ENCODE results near the gene NEURL2. TPM values are rescaled to one million over a fixed set of nuclear protein-coding genes. Genes with fewer than 3 reads are reported as not detected.

NEURL2 gene
- polyA plus RNA-seq (2013): 0.97 and 1.2 TPM in 2 replicates

DNA sequence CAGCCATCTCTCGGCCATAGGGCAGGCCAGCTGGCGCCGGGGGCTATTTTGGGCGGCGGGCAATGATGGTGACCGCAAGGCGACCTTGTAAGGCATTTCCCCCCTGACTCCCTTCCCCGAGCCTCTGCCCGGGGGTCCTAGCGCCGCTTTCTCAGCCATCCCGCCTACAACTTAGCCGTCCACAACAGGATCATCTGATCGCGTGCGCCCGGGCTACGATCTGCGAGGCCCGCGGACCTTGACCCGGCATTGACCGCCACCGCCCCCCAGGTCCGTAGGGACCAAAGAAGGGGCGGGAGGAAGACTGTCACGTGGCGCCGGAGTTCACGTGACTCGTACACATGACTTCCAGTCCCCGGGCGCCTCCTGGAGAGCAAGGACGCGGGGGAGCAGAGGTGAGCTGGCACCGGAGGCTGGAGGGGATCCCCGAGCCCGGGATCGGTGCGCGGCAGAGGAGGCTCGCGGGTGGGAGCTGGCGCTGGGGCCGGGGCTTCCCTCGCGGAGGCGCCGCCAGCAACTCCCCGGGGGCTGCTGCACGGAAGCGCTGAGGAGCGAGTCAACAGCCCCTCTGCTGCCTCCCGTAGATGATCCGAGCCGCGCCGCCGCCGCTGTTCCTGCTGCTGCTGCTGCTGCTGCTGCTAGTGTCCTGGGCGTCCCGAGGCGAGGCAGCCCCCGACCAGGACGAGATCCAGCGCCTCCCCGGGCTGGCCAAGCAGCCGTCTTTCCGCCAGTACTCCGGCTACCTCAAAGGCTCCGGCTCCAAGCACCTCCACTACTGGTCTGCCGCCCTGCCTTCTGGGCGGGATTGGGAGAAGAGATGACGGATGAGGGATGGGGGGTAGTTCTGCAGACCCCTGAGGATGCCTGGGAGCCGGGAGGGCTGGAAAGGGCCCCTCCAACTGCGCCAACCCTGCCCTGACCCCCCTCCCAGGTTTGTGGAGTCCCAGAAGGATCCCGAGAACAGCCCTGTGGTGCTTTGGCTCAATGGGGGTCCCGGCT, at the start of gene NEURL2, which contains the start of gene CTSA:
TSS of gene NEURL2 (minus strand) at position 224 of the 999 bp plus-strand sequence. CDS start at position 7, 217 bp downstream.
TSS of gene CTSA (plus strand) at position 351 of the 999 bp plus-strand sequence. CDS start at position 585, 234 bp downstream.
- WGBS (ENCODE audit: extremely low coverage, insufficient coverage, insufficient read length): no CpG with 5 or more reads among the region's 78 CpGs
- H2AK5ac ChIP-seq (ENCODE audit: low read length): peak within 1 kb of the TSS; percentile 3
- H3K9ac ChIP-seq (ENCODE audit: low read length): peak within 1 kb of the TSS; percentile 74

DNA sequence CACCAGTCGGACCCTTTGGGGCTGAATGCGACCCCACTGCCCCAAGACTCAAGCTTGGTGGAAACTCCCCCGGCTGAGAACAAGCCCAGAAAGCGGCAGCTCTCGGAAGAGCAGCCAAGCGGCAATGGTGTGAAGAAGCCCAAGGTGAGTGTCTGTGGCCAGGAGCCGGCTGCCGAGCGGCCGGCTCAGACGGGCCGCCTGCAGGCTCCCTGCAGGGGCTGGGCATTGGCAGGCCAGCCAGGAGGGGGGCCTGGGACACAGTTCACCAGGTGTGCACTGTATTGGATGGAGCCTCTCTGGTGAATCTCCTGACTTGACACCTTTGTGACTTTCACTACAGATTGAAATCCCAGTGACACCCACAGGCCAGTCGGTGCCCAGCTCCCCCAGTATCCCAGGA, 49.5 kb upstream of the NEURL2 start:
- no peak overlapping the region for H3K4me2 ChIP-seq (ENCODE audit: low read length)
- H4K91ac ChIP-seq (ENCODE audit: low read depth, low read length): no peak overlapping the region
- no peak overlapping the region for H3K4ac ChIP-seq (ENCODE audit: low read depth, low read length)
- no peak overlapping the region for H4K12ac ChIP-seq (ENCODE audit: low read depth, low read length)
- H3K79me2 ChIP-seq (ENCODE audit: control insufficient read depth, insufficient read depth, low read length, poor library complexity): no peaks in the 10 kb centered on the region
- no peaks in the 10 kb centered on the region for H3K79me1 ChIP-seq (ENCODE audit: low read length)
- no peaks in the 10 kb centered on the region for H3K4me1 ChIP-seq (ENCODE audit: control insufficient read depth in 1 of 2, insufficient read depth in 2 of 2, low read length in 2 of 2)
- no peak overlapping the region for H2BK120ac ChIP-seq (ENCODE audit: insufficient read depth, low read length, poor library complexity)
- H3K27me3 ChIP-seq (ENCODE audit: insufficient read depth, low read length): no peaks in the 10 kb centered on the region
- no CpG with 5 or more reads among the region's 13 CpGs for WGBS (ENCODE audit: extremely low coverage, insufficient coverage, insufficient read length)
- no peak overlapping the region for H2AFZ ChIP-seq (ENCODE audit: insufficient read depth, low read length, poor library complexity)
- H3K9me3 ChIP-seq (ENCODE audit: insufficient read depth, low read depth, low read length): peaks cover 5% of the 10 kb centered on the region
- no peak overlapping the region for H3K23ac ChIP-seq (ENCODE audit: low read length)
- peaks cover 57 to 66% of the 10 kb centered on the region in 2 experiments for H3K36me3 ChIP-seq (ENCODE audit: control insufficient read depth in 1 of 2, insufficient read depth in 2 of 2, low read length in 2 of 2)
- H3K18ac ChIP-seq (ENCODE audit: low read length): no peak overlapping the region
- no peak overlapping the region for H2BK5ac ChIP-seq (ENCODE audit: low read depth, low read length, poor library complexity)
- no peak overlapping the region for H3K4me3 ChIP-seq (ENCODE audit: low read depth, low read length)
- no peak overlapping the region for H2AK5ac ChIP-seq (ENCODE audit: low read length)
- no peak overlapping the region for H3K27ac ChIP-seq (ENCODE audit: low read depth, low read length)
- no peak for DNase-seq
- H3K9ac ChIP-seq (ENCODE audit: low read length): no peak overlapping the region
- no peak overlapping the region for H3K14ac ChIP-seq (ENCODE audit: low read length)
- H4K8ac ChIP-seq (ENCODE audit: low read depth, low read length): no peak overlapping the region
- no peak overlapping the region for H2BK12ac ChIP-seq (ENCODE audit: low read length)

More for the DNA sequence above, at the start of gene NEURL2, which contains the start of gene CTSA:
- no peaks in the 10 kb centered on the region for H3K9me3 ChIP-seq (ENCODE audit: insufficient read depth, low read depth, low read length)
- no peak within 1 kb of the TSS for H3K27ac ChIP-seq (ENCODE audit: low read depth, low read length)
- H3K14ac ChIP-seq (ENCODE audit: low read length): peak within 1 kb of the TSS; percentile 73
- H3K4ac ChIP-seq (ENCODE audit: low read depth, low read length): peak within 1 kb of the TSS; percentile 48
- H3K36me3 ChIP-seq (ENCODE audit: control insufficient read depth in 1 of 2, insufficient read depth in 2 of 2, low read length in 2 of 2): peaks cover 6 to 22% of the 10 kb centered on the region in 2 experiments
- no peak within 1 kb of the TSS for H3K23ac ChIP-seq (ENCODE audit: low read length)
- peak within 1 kb of the TSS; percentile 95 for H4K8ac ChIP-seq (ENCODE audit: low read depth, low read length)
- no peaks in the 10 kb centered on the region for H3K27me3 ChIP-seq (ENCODE audit: insufficient read depth, low read length)
- peak within 1 kb of the TSS; percentile 93 for H2AFZ ChIP-seq (ENCODE audit: insufficient read depth, low read length, poor library complexity)
- peak within 1 kb of the TSS; percentile 56 for H4K91ac ChIP-seq (ENCODE audit: low read depth, low read length)
- H3K79me1 ChIP-seq (ENCODE audit: low read length): peaks cover 9% of the 10 kb centered on the region
- no peak within 1 kb of the TSS for H2BK12ac ChIP-seq (ENCODE audit: low read length)
- H3K79me2 ChIP-seq (ENCODE audit: control insufficient read depth, insufficient read depth, low read length, poor library complexity): peaks cover 4% of the 10 kb centered on the region
- peak within 1 kb of the TSS; percentile 97 for H3K4me2 ChIP-seq (ENCODE audit: low read length)
- H3K4me3 ChIP-seq (ENCODE audit: low read depth, low read length): peak within 1 kb of the TSS; percentile 80
- H4K12ac ChIP-seq (ENCODE audit: low read depth, low read length): peak within 1 kb of the TSS; percentile 78
- H3K4me1 ChIP-seq (ENCODE audit: control insufficient read depth in 1 of 2, insufficient read depth in 2 of 2, low read length in 2 of 2): peaks cover 9 to 15% of the 10 kb centered on the region in 2 experiments
- DNase-seq: peak; percentile 76 to 84
- H2BK5ac ChIP-seq (ENCODE audit: low read depth, low read length, poor library complexity): peak within 1 kb of the TSS; percentile 15
- peak within 1 kb of the TSS; percentile 32 for H3K18ac ChIP-seq (ENCODE audit: low read length)
- H2BK120ac ChIP-seq (ENCODE audit: insufficient read depth, low read length, poor library complexity): peak within 1 kb of the TSS; percentile 70

DNA sequence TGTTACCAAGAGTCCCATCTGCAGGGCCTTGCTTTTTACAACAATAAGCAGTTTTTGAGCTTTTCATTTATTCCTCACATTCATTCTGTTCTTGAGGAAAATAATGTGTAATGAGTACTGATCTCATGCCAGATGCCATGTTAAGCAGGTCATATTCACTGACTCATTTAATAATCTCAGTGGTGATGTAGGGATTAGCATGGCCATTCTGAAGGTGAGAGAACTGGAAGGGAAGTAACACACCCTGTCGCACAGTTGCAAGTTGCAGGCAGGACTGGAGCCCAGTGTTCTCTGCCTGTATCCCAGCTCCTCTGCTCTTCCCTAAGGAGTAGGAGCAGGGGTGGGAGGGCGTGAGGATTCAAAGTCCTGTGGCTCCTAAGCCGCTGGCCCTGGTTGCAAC, 49.0 kb upstream of the NEURL2 start:
- H3K79me2 ChIP-seq (ENCODE audit: control insufficient read depth, insufficient read depth, low read length, poor library complexity): no peaks in the 10 kb centered on the region
- DNase-seq: no peak
- no peak overlapping the region for H2AFZ ChIP-seq (ENCODE audit: insufficient read depth, low read length, poor library complexity)
- H2BK12ac ChIP-seq (ENCODE audit: low read length): no peak overlapping the region
- peaks cover 54 to 62% of the 10 kb centered on the region in 2 experiments for H3K36me3 ChIP-seq (ENCODE audit: control insufficient read depth in 1 of 2, insufficient read depth in 2 of 2, low read length in 2 of 2)
- H4K12ac ChIP-seq (ENCODE audit: low read depth, low read length): no peak overlapping the region
- H4K8ac ChIP-seq (ENCODE audit: low read depth, low read length): no peak overlapping the region
- no peak overlapping the region for H4K91ac ChIP-seq (ENCODE audit: low read depth, low read length)
- WGBS (ENCODE audit: extremely low coverage, insufficient coverage, insufficient read length): no CpG with 5 or more reads among the region's 3 CpGs
- H3K14ac ChIP-seq (ENCODE audit: low read length): no peak overlapping the region
- no peak overlapping the region for H2BK5ac ChIP-seq (ENCODE audit: low read depth, low read length, poor library complexity)
- H3K27ac ChIP-seq (ENCODE audit: low read depth, low read length): no peak overlapping the region
- H3K4ac ChIP-seq (ENCODE audit: low read depth, low read length): no peak overlapping the region
- no peak overlapping the region for H3K18ac ChIP-seq (ENCODE audit: low read length)
- H3K4me3 ChIP-seq (ENCODE audit: low read depth, low read length): no peak overlapping the region
- no peak overlapping the region for H3K4me2 ChIP-seq (ENCODE audit: low read length)
- H3K9me3 ChIP-seq (ENCODE audit: insufficient read depth, low read depth, low read length): peaks cover 5% of the 10 kb centered on the region
- no peaks in the 10 kb centered on the region for H3K27me3 ChIP-seq (ENCODE audit: insufficient read depth, low read length)
- H2AK5ac ChIP-seq (ENCODE audit: low read length): no peak overlapping the region
- H3K79me1 ChIP-seq (ENCODE audit: low read length): no peaks in the 10 kb centered on the region
- H3K4me1 ChIP-seq (ENCODE audit: control insufficient read depth in 1 of 2, insufficient read depth in 2 of 2, low read length in 2 of 2): no peaks in the 10 kb centered on the region
- H3K23ac ChIP-seq (ENCODE audit: low read length): no peak overlapping the region
- H2BK120ac ChIP-seq (ENCODE audit: insufficient read depth, low read length, poor library complexity): no peak overlapping the region
- H3K9ac ChIP-seq (ENCODE audit: low read length): no peak overlapping the region

- Histone ChIP-seq H2AFZ (ENCODE audit: insufficient read depth, low read length, poor library complexity) (no peak overlapping the region), H2BK120ac (ENCODE audit: insufficient read depth, low read length, poor library complexity) (no peak overlapping the region), H3K4me3 (ENCODE audit: low read depth, low read length) (peak overlapping the region; percentile 27), H4K8ac (ENCODE audit: low read depth, low read length) (no peak overlapping the region), H3K27me3 (ENCODE audit: insufficient read depth, low read length) (no peaks in the 10 kb centered on the region), H3K27ac (ENCODE audit: low read depth, low read length) (no peak overlapping the region), H2AK5ac (ENCODE audit: low read length) (no peak overlapping the region), H4K91ac (ENCODE audit: low read depth, low read length) (no peak overlapping the region), H3K79me2 (ENCODE audit: control insufficient read depth, insufficient read depth, low read length, poor library complexity) (peaks cover 8% of the 10 kb centered on the region), H3K4me2 (ENCODE audit: low read length) (no peak overlapping the region), H3K36me3 (ENCODE audit: control insufficient read depth in 1 of 2, insufficient read depth in 2 of 2, low read length in 2 of 2) (peaks cover 49 to 50% of the 10 kb centered on the region in 2 experiments), H3K79me1 (ENCODE audit: low read length) (peaks cover 10% of the 10 kb centered on the region), H3K23ac (ENCODE audit: low read length) (no peak overlapping the region), H3K18ac (ENCODE audit: low read length) (no peak overlapping the region), H3K4ac (ENCODE audit: low read depth, low read length) (no peak overlapping the region), H3K4me1 (ENCODE audit: control insufficient read depth in 1 of 2, insufficient read depth in 2 of 2, low read length in 2 of 2) (no peaks in the 10 kb centered on the region), H4K12ac (ENCODE audit: low read depth, low read length) (no peak overlapping the region), H2BK12ac (ENCODE audit: low read length) (no peak overlapping the region), H2BK5ac (ENCODE audit: low read depth, low read length, poor library complexity) (no peak overlapping the region), H3K14ac (ENCODE audit: low read length) (no peak overlapping the region), H3K9ac (ENCODE audit: low read length) (peak overlapping the region; percentile 28), H3K9me3 (ENCODE audit: insufficient read depth, low read depth, low read length) (peaks cover 5% of the 10 kb centered on the region)
- DNase-seq: no peak
- no CpG with 5 or more reads among the region's 13 CpGs for WGBS (ENCODE audit: extremely low coverage, insufficient coverage, insufficient read length)
Observed at GRCh38 chr20:45938727-45939438, 47.9 kb upstream of the NEURL2 start.

Measured in trophoblast cell (in vitro differentiated cells and primary cell).